ENCODE results near the gene FIBP. TPM values are rescaled to one million over a fixed set of nuclear protein-coding genes. Genes with fewer than 3 reads are reported as not detected.
A peak's percentile ranks its signal among the peaks of the same experiment; 100 is the strongest.

The FIBP gene
- total and polyA plus RNA-seq, 2 of the 8 experiments (the other 6 are each of a cell fraction or from before 2014, with no cell fraction given): 74.3 to 173 TPM

DNA sequence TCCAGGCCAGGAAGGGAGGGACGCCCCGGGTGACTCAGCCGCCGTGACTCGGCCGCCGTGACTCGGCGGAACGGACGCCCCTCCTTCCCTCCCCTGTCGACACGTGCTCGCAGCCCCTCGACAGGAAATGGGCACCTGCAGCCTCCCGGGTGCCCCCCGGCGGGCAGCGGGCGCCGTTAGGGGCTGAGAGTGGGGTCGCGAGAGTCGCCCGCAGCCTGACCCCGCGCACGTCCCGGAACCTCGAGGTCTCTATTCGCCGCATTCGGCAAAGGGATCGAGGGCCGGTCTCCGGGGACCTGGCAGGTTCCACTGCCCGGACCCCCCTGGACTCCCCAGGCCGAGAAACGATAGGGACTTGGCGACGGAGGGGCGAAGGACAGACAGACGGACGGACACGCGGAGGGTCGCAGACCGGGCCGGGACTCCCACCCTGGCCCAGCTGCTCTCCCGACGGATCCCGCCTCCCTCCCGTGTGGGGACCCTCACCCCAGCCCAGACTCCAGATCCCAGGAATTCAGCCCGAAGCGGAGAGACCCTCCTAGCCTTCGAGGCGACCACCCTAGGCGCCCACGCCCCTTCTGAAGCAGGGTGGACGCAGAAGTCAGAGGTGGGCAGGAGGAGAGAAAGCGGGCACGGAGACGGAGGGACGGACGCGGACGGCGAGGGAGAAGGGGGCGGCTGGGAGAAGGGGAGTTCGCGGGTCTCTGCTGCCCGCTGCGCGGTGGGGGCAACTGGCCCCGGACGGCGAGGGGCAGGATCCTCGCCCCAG, 11.3 kb upstream of the FIBP start (continued):
- TF ChIP-seq HDAC2 (IDR thresholded peaks at IDR 0.05; ENCODE audit: borderline replicate concordance in 1 of 2, low read depth in 2 of 2, low read length in 2 of 2) (0 out of 4 replicates have a peak, but pooled peaks of 1 of the 2 experiments have one; percentile 13), E2F6 (IDR thresholded peaks at IDR 0.05) (peak; percentile 96), CBX8 (IDR thresholded peaks at IDR 0.05; ENCODE audit: borderline replicate concordance, low read depth, low read length) (no peak), MAX (IDR thresholded peaks at IDR 0.05) (peak; percentile 96), BACH1 (IDR thresholded peaks at IDR 0.05; ENCODE audit: low read length) (peak; percentile 83), USF2 (IDR thresholded peaks at IDR 0.05; ENCODE audit: low read length) (0 out of 2 replicates have a peak, but pooled peaks have one; percentile 18)
